Esophagus squamous epithelium (tissue), 5 donors: ENCODE measurements around the gene LDLRAD3. TPM values are rescaled to one million over a fixed set of nuclear protein-coding genes. Genes with fewer than 3 reads are reported as not detected.

Experiments
- DNase-seq: peaks from one replicate; lab custom pipeline; 2025; lab: John Stamatoyannopoulos, UW
- H3K27ac ChIP-seq, 4 donors: fragments of 200-600 bp; sonication (generic); one replicate each; pipeline ENCODE4 v1.5.1; 2016 to 2019; ENCODE audit warnings: mild to moderate bottlenecking in 1 of 4
- H3K27me3 ChIP-seq, 4 donors: fragments of 200-600 bp; sonication (generic); 1 replicate in 3 of 4; 2 replicates in 1 of 4; pipeline versions ENCODE4 v1.5.1 to v1.6.0; 2017 to 2021; ENCODE audit warnings: antibody characterized with exemption in 1 of 4
- H3K36me3 ChIP-seq, 3 donors: fragments of 200-600 bp; sonication (generic); one replicate each; pipeline ENCODE4 v1.5.1; 2016 to 2019
- H3K4me1 ChIP-seq, 3 donors: fragments of 200-600 bp; sonication (generic); one replicate each; pipeline ENCODE4 v1.5.1; 2017 to 2019
- H3K4me3 ChIP-seq, 4 donors: fragments of 200-600 bp; sonication (generic); 1 replicate in 3 of 4; 2 replicates in 1 of 4; pipeline ENCODE4 v1.5.1; 2016 to 2019; ENCODE audit warnings: mild to moderate bottlenecking in 2 of 4, moderate library complexity in 1 of 4
- H3K9me3 ChIP-seq, 3 donors: fragments of 200-600 bp; sonication (generic); one replicate each; pipeline ENCODE4 v1.5.1; 2016 to 2019
- CTCF ChIP-seq, 6 experiments: fragments of 450-650 bp in 4 of 6; fragments of 200-600 bp in 2 of 6; sonication (generic) in 2 of 6; IDR thresholded peaks; one replicate each; pipeline ENCODE4 v1.5.1; 2016 to 2019; ENCODE audit warnings: antibody characterized with exemption in 6 of 6, mild to moderate bottlenecking in 4 of 6, moderate library complexity in 4 of 6
- POLR2A ChIP-seq, 4 donors: fragments of 450-650 bp; IDR thresholded peaks; one replicate each; pipeline ENCODE4 v1.6.1; 2017; ENCODE audit warnings: antibody characterized with exemption in 4 of 4, mild to moderate bottlenecking in 4 of 4, moderate library complexity in 3 of 4
- WGBS, 2 donors: methylation state at CpG; one replicate each; pipeline ENCODE4 v1.1.5; 2018; 5-methylcytosine and 5-hydroxymethylcytosine counted together
- intact Hi-C: fragments of 100-400 bp; cut with DNase I; formaldehyde crosslinking; loops from one replicate; pipeline ENCODE4 v1.15.0; 2022
- total RNA-seq, 4 donors: library from RNA; depleted of rRNA; stranded (reverse); fragments of >200 nt; gene quantifications; one replicate each; pipeline ENCODE4 v1.1.0, GENCODE V29; 2016
- donor health status: DM: yes; HTN: yes; CAD: no.

LDLRAD3 gene
- total RNA-seq, 4 donors from 2014 or later = 5.0 to 16.8 (median 8.2) TPM

- H3K4me3 ChIP-seq = no peak overlapping the region
- peaks cover 6 to 28% (median 6%) of the 10 kb centered on the region in 3 donors for H3K4me1 ChIP-seq
- no peaks in the 10 kb centered on the region for H3K9me3 ChIP-seq
- intact Hi-C loops = no loop called here
- TF ChIP-seq POLR2A (IDR thresholded peaks at IDR 0.05) = no peak
- no peak for TF ChIP-seq CTCF (IDR thresholded peaks at IDR 0.05)
- H3K27ac ChIP-seq = peak overlapping the region in 2 of 4 donors; percentile 3 to 64
- no peaks in the 10 kb centered on the region for H3K27me3 ChIP-seq
- 77% methylated on average over 2 of the region's 2 CpGs; no CpG with 5 or more reads in 1 of the 2 donors for WGBS, 2 donors
- DNase-seq = no peak
- H3K36me3 ChIP-seq = no peaks in the 10 kb centered on the region
Measured at GRCh38 chr11:36074941-36075431, 131.1 kb downstream of the LDLRAD3 start.

- Histone ChIP-seq H3K9me3 (no peaks in the 10 kb centered on the region), H3K4me1 (peaks cover 6 to 25% (median 6%) of the 10 kb centered on the region in 3 donors), H3K4me3 (no peak overlapping the region), H3K36me3 (peaks cover 0 to 13% (median 0%) of the 10 kb centered on the region in 3 donors), H3K27me3 (no peaks in the 10 kb centered on the region), H3K27ac (no peak overlapping the region)
- no peak for DNase-seq
- 72 to 100% methylated on average over 1 to 2 of the region's 4 CpGs for WGBS, 2 donors
- no peak for TF ChIP-seq CTCF (IDR thresholded peaks at IDR 0.05)
- TF ChIP-seq POLR2A (IDR thresholded peaks at IDR 0.05) = no peak
- intact Hi-C loops = no loop called here
Measured at GRCh38 chr11:36077368-36077767, 133.5 kb downstream of the LDLRAD3 start.

- no peak for DNase-seq
- 77 to 90% methylated on average over 2 to 3 of the region's 10 CpGs for WGBS, 2 donors
Measured at GRCh38 chr11:36077886-36078685, 134.2 kb downstream of the LDLRAD3 start.

GRCh38 chr11:36078686-36079055 is 134.8 kb downstream of the LDLRAD3 start:
- Histone ChIP-seq H3K36me3 (peaks cover 0 to 26% (median 0%) of the 10 kb centered on the region in 3 donors), H3K4me3 (no peak overlapping the region), H3K27me3 (no peaks in the 10 kb centered on the region), H3K9me3 (no peaks in the 10 kb centered on the region), H3K27ac (no peak overlapping the region), H3K4me1 (peaks cover 0 to 14% (median 2%) of the 10 kb centered on the region in 3 donors)
- 87% methylated on average over 3 of the region's 11 CpGs; no CpG with 5 or more reads in 1 of the 2 donors for WGBS, 2 donors
- intact Hi-C loops = no loop called here
- TF ChIP-seq CTCF (IDR thresholded peaks at IDR 0.05) (no peak), POLR2A (IDR thresholded peaks at IDR 0.05) (no peak)
- no peak for DNase-seq

More at GRCh38 chr11:36077886-36078685, 134.2 kb downstream of the LDLRAD3 start:
- Histone ChIP-seq H3K4me3 (no peak overlapping the region), H3K27ac (no peak overlapping the region), H3K36me3 (peaks cover 0 to 20% (median 0%) of the 10 kb centered on the region in 3 donors), H3K27me3 (no peaks in the 10 kb centered on the region), H3K9me3 (no peaks in the 10 kb centered on the region), H3K4me1 (peaks cover 6 to 20% (median 6%) of the 10 kb centered on the region in 3 donors)
- intact Hi-C loops = no loop called here
- TF ChIP-seq POLR2A (IDR thresholded peaks at IDR 0.05) (no peak), CTCF (IDR thresholded peaks at IDR 0.05) (no peak)
